Panc1 (cell line): ENCODE results near the gene ELF3.

Source experiments
- CTCF ChIP-seq: fragments of 450-650 bp; IDR thresholded peaks from 2 replicates; pipeline ENCODE4 v1.5.1; 2017; ENCODE audit warnings: mild to moderate bottlenecking
- REST ChIP-seq, 2 experiments: IDR thresholded peaks; 2 replicates each; pipeline ENCODE4 v1.6.1; 2011 to 2012; ENCODE audit warnings: low read depth in 2 of 2, control low read depth in 1 of 2, low read length in 1 of 2, mild to moderate bottlenecking in 1 of 2, moderate library complexity in 1 of 2; ENCODE audit not compliant: insufficient read depth in 1 of 2

GRCh38 chr1:202007805-202008489 lies 2.4 kb upstream of the ELF3 start:
- TF ChIP-seq CTCF (no peak), REST (IDR thresholded peaks at IDR 0.05; ENCODE audit: insufficient read depth in 1 of 2, low read depth in 2 of 2, low read length in 1 of 2) (no peak)
